HFFc6 (cell line): ENCODE measurements around the gene PAM16. TPM values are rescaled to one million over a fixed set of nuclear protein-coding genes. Genes with fewer than 3 reads are reported as not detected.
"Not testable (repeated sequence)": the region's sequence is repeated elsewhere in the genome, so short reads cannot be mapped to it uniquely, and the experiment has no call there.

Experiments used
- DNase-seq: peaks from one replicate; pipeline ENCODE4 v3.0.0-alpha.2; 2018
- H3K27ac Mint-ChIP-seq: 2 replicates; pipeline ENCODE4 v1.8.0; 2020; ENCODE audit warnings: mild to moderate bottlenecking, mixed read lengths
- H3K27me3 Mint-ChIP-seq: 2 replicates; pipeline ENCODE4 v1.8.0; 2021; ENCODE audit warnings: mild to moderate bottlenecking, moderate library complexity, mixed read lengths; ENCODE audit not compliant: insufficient read depth
- H3K36me3 Mint-ChIP-seq: 2 replicates; pipeline ENCODE4 v1.8.0; 2021; ENCODE audit warnings: low read depth, mixed read lengths
- H3K4me1 Mint-ChIP-seq: 2 replicates; pipeline ENCODE4 v1.8.0; 2020; ENCODE audit warnings: low read depth, mixed read lengths
- H3K4me3 Mint-ChIP-seq: 2 replicates; pipeline ENCODE4 v1.8.0; 2020; ENCODE audit warnings: mild to moderate bottlenecking, moderate library complexity, mixed read lengths
- H3K9me3 Mint-ChIP-seq: 2 replicates; pipeline ENCODE4 v1.8.0; 2020; ENCODE audit warnings: mild to moderate bottlenecking, mixed read lengths
- CTCF ChIP-seq: fragments of 200-600 bp; sonication (generic); IDR thresholded peaks from 2 replicates; pipeline ENCODE4 v1.5.0; 2021; ENCODE audit warnings: antibody characterized with exemption, mild to moderate bottlenecking
- total RNA-seq, 6 experiments: library from RNA; stranded (reverse); fragmentation: NEBNext Ultra II Directional; extraction: Animal tissue kit (Norgen Biotek cat#: 25700); gene quantifications; 2 replicates in 1 of 6; 3 replicates in 5 of 6; pipeline ENCODE4 v1.2.3, GENCODE V29; 2021

The PAM16 gene
- total RNA-seq, 6 experiments from 2014 or later = 44.9 to 50.8 (median 46.1) TPM

- H3K4me1 Mint-ChIP-seq = no peaks in the 10 kb centered on the region
- no peaks in the 10 kb centered on the region for H3K9me3 Mint-ChIP-seq
- H3K4me3 Mint-ChIP-seq = no peak overlapping the region
- H3K36me3 Mint-ChIP-seq = peaks cover 5% of the 10 kb centered on the region; the same call in 1 of the 2 replicates
- peaks cover 12% of the 10 kb centered on the region for H3K27me3 Mint-ChIP-seq
- no peak for TF ChIP-seq CTCF
- no peak overlapping the region for H3K27ac Mint-ChIP-seq
- no peak for DNase-seq
These were observed 14.2 kb downstream of the PAM16 start for GRCh38 chr16:4336701-4337539.

DNA sequence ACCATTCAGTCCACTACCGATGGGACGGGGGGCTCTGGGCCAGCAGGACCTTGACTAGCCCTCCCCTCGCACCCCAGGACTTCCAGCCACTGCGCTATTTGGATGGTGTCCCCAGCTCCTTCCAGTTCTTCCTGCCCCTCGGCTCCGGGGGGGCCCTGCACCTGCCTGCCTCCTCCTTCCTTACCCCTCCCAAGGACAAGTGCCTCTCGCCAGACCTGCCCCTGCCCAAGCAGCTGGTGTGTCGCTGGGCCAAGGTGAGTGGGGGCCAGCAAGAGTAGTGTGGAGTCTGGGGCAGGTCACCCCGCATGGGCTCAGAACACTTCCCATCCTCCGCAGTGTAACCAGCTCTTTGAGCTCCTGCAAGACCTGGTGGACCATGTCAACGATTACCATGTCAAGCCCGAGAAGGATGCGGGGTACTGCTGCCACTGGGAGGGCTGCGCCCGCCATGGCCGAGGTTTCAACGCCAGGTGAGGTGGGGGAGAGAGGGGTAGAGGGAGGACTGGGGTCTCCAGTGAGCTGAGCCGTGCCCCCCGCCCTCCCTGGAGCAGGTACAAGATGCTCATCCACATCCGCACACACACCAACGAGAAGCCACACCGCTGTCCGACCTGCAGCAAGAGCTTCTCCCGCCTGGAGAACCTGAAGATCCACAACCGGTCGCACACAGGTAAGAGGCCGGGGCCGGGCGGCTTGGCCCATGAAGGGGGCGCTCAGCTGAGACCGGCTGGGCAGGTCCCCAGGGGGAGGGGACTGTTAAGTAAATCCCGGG is 16.2 kb downstream of the PAM16 start:
- peaks cover 4% of the 10 kb centered on the region; the same call in 1 of the 2 replicates for H3K27me3 Mint-ChIP-seq
- H3K27ac Mint-ChIP-seq = no peak overlapping the region
- H3K4me3 Mint-ChIP-seq = no peak overlapping the region
- H3K9me3 Mint-ChIP-seq = no peaks in the 10 kb centered on the region
- TF ChIP-seq CTCF = no peak
- peaks cover 1% of the 10 kb centered on the region for H3K4me1 Mint-ChIP-seq
- DNase-seq = no peak
- peaks cover 5% of the 10 kb centered on the region; the same call in 1 of the 2 replicates for H3K36me3 Mint-ChIP-seq

GRCh38 chr16:4333714-4334113 is 17.4 kb downstream of the PAM16 start:
- H3K4me3 Mint-ChIP-seq, H3K9me3 Mint-ChIP-seq, H3K36me3 Mint-ChIP-seq, H3K27me3 Mint-ChIP-seq, DNase-seq: not testable (repeated sequence)
- H3K27ac Mint-ChIP-seq = 0 out of 2 replicates have a peak overlapping the region, but pooled peaks have one; percentile 13
- peaks cover 13% of the 10 kb centered on the region for H3K4me1 Mint-ChIP-seq

- no peak for TF ChIP-seq CTCF
- Mint-ChIP-seq H3K4me1 (peaks cover 18% of the 10 kb centered on the region), H3K36me3 (peaks cover 5% of the 10 kb centered on the region; the same call in 1 of the 2 replicates), H3K4me3 (no peak overlapping the region), H3K27me3 (no peaks in the 10 kb centered on the region; the same call in 1 of the 2 replicates), H3K27ac (0 out of 2 replicates have a peak overlapping the region, but pooled peaks have one; percentile 13), H3K9me3 (no peaks in the 10 kb centered on the region)
- no peak for DNase-seq
These were observed 17.8 kb downstream of the PAM16 start for GRCh38 chr16:4333308-4333638.

DNA sequence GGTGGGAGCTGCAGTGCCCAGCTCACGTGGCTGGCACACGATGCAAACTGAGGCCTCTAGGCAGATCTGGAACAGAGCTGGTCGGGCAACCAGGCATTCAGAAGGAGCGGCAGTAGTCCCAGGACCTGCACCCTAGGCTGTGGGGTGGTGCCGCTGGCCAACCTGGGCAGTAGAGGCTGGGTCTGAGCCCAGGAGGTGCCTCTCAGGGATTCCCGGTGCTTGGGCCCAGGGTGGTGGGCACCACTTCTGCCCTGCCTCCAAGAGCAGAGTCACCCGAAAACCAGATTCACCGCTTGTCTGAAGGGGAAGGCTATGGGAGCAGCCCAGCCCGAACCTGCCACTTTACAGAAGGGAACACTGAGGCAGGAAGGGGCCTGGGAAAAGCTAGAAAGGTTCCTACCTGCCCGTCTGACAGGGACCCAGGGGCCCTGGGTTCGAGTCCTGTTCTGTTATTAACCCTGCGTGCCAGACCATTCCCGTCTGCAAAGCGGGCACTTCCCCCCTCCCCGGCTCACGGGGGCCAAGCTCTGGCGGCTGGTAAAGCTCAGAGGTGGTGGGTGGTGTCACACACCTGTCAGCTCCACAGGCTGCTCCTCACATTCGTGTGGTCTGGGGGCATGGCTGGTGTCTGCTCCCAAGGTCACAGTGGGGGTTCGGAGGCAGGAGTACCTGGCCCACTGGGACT is 18.4 kb downstream of the PAM16 start:
- Mint-ChIP-seq H3K9me3 (no peaks in the 10 kb centered on the region), H3K4me1 (peaks cover 20% of the 10 kb centered on the region), H3K27ac (no peak overlapping the region), H3K27me3 (no peaks in the 10 kb centered on the region; the same call in 1 of the 2 replicates), H3K36me3 (peaks cover 5% of the 10 kb centered on the region; the same call in 1 of the 2 replicates), H3K4me3 (no peak overlapping the region)
- TF ChIP-seq CTCF = no peak
- DNase-seq = no peak
